GM19035 (cell line): Measurements from ENCODE around the gene LHFPL6.

ENCODE experiments used
- ATAC-seq: cut with Tn5 transposase; IDR thresholded peaks from one replicate; pipeline ENCODE4 v1.9.1; 2021; ENCODE audit not compliant: unreplicated experiment

The LHFPL6 gene

DNA sequence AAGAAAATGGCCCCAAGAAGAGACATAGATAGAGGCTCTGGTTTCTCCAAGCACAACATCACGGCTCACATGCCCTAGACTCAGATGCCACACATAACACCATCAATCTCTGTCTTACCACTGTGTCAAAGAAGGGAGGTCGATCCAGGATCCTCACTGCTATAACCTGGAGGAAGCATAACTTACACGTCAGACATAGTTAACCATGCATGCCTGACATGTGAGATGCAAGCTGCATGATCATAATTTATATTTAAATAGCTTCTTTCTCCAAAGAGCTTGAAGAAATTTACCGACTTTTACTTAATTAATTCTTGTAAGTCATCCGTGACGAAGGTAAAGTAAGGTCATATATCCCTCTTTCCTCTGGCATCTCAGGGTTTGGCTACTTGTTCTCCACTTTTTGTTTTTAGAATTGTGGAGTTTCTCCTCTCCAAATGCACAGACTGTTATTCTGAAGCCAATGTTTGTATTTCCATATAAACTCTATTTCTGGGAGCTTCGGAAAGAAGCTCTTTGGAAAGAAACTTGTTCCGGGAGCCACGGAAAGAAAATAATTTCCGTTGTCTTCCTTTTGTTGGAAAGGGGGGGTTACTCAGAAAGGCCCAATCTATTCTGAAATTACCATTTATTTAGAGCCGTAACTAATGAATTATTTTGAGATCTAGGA, 205.6 kb downstream of the LHFPL6 start:
- no peak for ATAC-seq

DNA sequence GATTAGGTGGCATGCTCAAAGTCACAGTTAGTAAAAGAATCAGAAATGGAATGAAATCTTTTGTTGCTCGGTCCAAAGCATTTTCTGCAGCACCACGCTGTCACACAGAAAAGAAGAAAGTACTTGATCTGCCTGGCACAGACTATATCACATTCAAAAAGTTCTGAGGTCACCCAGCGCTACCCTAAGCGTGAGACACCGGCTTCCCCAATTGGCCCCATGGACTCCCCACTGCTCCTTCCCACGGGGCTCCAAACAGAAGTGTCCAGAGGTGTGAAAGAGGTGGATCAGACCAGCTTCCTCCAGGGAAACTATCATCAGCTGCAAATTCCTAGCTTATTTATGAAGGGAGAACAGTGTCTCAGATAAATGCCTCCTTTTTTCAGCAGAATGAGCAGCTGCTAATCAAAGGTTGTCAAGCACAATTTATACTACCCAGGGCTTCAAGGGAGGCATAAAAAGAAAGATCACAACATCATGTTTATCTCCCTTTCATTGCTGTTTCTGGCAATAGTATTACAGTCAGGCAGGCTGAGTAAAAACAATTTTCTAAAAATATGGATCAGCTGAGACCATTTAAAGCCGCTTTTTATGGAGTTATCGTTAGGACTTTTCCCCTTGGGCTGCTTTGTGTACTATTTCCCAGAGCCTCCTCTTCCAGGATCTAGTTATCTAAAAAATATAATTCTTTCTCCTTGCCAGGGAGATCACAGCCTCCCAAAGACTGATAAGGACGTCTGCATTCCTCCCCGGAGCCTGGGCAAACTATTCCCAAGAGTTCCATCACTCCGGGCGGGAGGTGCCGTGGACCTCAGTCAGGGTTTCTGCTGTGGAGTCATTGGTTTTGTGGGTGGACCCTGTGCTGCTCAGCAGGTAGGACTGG, 208.0 kb downstream of the LHFPL6 start:
- ATAC-seq, result no peak

DNA sequence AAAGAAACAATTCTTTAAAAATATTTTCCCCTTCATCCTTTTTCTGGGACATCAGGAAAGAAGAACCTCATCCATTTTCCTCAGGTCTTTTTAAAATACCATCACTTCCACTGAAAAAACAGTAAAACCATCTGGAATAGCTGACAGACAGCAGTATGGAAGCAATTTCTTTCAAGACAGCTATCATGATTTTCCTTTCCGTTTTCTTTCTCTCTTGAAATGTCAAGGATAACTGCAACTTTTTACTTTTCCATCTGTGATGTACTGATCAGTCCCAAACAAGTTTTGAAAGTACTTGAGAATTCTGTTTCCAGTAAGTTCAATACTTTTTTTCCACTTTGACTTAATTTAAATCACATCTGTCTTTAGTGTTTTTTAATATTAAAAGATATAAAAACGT, 211.2 kb downstream of the LHFPL6 start:
- ATAC-seq, result no peak

DNA sequence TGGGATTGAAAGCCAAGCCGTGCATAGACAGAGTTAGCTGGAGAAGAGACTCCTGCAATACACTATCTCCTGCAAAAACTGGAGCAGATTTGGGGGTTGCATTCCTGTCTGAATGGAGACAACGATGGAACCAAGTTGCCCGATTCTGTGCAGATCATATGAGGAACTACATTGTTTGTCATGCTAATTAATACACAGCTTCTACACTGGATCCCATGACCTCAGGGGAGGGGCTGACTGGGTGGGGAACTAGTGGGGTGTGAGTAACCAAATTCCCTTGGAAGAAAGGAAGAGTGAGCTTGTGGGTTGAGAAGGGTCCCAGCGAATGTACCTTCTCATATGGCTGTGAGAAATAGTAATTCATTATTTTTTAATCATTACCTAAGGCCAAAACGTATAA, 214.0 kb downstream of the LHFPL6 start:
- ATAC-seq, result no peak

DNA sequence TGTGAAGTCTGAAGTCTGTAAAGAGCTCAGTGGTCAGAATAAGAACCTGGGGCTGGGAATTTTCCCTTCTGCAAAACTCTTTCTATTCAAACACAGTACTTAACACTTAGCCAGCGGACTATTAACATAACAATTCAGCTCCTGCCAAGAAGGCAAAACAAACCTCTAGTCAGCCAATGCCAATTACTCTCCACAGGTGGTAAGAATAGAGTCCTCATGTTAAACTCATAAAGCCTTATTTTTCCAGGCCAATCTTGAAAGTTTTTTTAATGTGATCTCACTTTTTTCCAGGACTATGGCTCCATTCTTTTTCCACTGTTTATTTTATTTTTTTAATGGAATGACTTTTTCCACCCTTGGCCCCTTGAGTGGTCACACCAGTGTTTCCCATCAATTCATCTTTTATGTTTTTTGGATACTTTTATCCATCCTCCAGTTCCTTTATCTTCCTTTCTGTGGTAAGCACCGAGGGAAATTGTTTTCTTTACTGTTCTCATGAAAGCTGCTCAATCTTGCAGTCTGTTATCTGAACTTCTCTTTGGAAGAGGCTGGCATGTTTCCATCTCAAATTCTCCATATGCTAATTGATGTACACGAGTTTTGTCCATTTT, 217.3 kb downstream of the LHFPL6 start:
- no peak for ATAC-seq

DNA sequence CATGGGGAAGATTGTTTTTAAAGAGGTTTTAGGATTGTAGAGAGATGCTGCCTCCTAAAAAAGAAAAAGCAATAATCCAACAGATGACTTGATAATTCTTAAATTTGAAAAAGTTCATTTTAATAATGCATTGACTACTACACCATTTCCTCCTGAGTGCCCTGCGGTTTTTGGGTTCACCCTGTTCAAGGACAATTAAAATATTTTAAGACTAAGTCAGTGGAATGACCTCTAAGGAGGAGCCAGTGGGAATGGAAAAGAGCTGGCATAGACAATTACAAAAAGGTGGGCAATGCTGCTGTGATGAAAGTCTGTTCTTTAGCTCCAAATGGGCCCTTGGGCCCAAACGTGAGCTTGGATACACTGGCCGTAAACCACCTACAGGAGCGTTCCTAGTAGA, 217.8 kb downstream of the LHFPL6 start:
- no peak for ATAC-seq

DNA sequence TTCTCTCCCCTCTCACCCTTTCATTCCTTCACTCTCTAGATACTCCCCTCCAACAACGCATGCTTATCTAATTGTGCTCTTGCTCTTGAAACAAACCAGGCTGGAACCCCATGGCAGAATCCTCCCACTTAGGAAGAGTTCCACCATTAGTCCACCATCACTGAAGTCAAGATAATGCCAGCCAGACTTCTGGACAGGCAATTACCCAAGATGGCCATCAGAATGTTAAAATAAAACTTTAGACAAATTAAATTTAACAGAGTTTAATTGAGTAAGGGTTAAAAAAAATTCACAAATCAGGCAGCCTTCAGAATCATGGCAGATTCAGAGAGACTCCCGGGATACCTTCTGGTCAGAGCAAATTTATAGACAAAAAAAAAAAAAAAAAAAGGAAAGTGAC, 221.5 kb downstream of the LHFPL6 start:
- no peak for ATAC-seq

DNA sequence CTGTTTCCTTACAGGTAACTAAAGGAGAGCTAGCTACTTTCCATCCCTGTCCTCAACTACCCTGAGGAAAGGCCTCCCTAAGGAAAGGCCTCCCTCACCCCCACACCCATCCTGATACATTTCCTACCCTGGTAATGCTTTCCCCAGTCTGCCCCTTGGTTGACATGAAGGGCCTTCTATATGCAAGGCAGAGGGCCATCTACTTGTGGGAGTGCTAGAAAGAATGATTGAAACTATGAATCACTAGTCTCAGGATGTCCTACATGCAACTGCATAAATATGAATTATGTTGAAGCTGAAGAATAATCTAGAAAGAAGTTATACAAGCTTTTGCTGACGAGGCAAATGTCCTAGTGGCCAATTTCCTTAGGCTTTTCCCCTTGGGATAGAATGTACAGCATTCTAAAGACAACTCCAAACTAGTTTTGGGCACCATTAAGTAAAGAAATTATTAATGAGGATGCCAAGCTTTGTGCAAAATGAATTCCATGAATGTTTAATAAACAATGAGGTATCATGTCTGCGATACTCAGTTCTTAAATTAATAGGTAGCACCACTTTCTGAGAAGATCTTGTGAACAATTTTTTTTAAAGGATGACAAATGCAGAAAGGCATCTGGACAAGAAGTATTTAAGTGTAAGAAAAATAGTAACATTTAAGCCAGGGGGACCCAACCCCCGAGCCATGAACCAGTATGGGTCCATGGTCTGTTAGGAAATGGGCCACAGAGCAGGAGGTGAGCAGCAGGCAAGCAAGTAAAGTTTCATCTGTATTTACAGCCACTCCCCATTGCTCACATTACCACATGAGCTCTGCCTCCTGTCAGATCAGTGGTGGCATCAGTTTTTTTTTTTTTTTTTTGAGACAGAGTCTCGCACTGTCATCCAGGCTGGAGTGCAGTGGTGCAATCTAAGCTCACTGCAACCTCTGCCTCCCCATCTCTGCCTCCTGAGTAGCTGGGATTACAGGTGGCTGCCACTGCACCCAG, 223.0 kb downstream of the LHFPL6 start:
- ATAC-seq, result no peak

DNA sequence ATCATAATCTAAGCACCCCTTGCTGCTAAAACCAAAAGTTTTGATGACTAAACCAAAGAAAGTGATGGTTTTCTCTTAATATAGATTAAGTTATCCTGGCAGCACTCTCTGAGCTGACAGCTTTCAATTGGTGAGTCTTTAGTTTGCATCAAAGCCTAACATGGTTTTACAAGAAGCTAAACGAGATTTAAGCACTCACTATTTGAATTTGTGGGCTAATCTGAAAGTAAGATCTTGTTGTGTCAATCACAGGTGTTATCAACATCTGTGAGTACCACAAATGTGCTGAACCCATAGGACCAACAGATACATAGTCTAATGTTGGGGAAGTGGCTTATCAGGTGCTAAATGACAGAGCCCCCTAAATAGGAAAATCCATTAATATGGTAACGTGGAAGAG, 223.9 kb downstream of the LHFPL6 start:
- peak; percentile 96 for ATAC-seq

DNA sequence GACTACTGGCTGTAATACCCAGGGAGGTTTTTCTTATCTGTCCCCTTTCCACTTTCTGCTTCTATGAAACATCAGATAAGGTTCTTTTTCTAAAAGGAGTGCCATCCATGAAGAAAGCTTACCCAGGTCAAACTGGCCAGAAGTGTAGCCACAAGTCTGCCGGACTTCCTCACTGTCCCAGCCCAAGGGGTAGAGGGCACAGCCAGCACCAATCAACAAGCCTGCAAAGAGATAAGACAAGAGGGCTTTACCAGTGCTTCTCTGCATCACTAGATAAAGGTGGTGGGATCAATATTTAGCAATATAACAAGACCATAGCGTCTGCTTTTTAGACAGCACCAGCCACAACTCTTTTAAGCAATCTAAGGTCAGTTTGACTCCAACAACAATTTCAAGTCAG, 224.7 kb downstream of the LHFPL6 start:
- ATAC-seq, result no peak

DNA sequence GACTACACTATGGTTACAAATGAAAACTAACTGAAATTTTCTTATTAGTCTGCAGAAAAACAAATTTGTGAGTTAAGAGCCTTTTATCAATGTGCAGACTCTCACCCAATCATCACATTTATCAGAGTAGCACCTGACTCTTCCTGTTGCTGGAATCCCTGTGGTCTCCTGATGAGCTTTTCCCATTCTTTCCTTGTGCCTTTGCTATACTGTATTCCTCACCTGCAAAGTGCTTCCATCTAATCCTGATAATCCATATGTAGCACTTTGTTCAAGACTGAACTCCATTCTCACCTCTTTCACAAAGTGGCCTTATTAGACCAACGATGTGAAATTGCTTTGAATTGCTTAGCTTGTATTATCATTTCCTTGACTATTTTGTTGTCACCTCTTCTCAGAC, 225.3 kb downstream of the LHFPL6 start:
- ATAC-seq, result no peak

DNA sequence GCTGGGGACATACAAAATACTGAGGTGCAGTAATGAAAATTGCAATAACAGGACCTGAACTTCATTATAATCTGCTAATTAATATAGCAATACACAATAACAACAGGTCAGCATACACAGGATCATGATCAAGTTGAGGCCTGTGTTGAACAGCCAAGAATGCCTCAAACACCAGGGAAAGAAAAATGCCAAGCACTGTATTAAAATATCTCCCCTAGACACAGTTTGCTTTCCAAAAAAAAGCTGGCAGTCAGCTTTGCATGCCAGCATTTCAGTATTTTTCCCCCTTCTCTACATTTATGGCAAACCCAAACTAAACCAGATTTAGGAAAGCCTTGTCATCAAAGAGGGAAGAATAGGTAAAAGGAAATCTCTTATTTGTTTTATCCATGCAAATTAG, 226.9 kb downstream of the LHFPL6 start:
- ATAC-seq, result no peak

DNA sequence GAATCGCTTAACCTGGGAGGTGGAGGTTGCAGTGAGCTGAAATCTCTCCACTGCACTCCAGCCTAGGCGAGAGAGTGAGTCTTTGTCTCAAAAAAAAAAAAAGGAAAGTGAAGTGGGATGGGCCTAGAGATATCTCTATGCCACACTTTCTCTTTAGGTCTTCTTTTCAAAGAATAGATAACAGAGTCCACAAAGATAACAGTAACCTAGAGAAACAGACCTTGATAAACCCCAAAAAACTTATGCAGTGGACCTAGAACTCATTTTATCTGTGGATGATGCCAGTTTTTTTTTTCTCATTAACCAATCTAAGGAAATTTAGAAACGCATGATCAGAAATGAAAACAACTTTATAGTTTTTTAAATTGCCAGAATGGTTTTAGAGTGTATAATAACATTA, 227.4 kb downstream of the LHFPL6 start:
- ATAC-seq, result no peak

DNA sequence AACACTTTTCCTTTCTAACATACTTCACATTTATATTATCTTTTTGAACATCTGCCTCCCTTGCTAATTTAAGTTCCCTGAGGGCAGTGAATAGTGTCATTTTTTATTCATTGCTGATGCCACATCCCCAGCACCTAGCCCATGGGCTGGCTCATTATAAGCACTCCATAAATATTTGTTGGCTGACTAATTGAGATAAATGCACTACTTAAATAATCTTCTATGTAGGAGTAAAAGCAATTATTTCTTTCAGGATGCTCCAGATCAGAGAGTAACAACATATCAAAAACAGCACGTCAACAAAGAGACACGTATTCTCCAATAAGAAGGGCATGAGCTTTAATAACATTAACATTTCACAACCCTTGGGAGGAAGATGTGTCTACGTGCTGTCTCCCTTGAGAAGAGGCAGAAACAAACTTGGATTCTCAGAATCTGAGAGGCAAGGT, 228.2 kb downstream of the LHFPL6 start:
- no peak for ATAC-seq

DNA sequence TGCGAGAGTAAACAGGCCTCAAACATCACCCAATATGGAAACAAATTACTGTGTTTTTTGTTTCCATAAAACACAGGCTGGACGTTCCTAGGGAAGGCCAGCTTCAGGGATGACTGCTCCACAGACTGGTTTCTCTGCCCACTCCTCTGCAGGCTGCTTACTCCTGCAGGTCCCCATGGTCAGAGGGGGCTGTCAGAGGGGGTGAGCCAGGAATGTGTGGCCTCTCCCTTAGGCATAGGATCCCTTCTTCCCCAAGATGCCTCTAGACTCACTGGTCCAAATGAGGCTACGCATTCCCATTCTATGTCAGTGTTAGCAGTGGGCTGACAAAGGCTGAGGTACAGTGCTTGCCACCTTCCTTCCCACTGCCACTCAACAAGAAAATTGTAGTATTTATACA, 229.8 kb downstream of the LHFPL6 start:
- ATAC-seq, result no peak

DNA sequence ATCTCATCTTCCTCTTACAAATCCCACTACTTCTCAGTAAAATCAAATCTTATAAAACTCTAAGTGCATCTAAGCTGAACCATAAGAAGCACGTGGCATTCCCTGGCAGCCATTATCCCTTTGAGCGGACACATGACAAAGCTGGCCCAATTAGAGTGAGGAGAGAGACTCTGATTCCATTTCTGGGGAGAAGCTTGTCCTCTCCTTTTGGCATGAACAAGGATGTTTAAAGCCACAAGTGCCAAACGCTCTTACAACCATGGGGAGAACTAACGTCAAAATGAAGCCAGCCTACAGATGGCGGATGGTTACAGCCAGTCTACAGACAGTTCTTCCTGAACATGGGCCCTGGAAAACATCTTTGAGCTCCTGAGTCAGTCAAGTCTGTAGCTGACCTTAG, 231.3 kb downstream of the LHFPL6 start:
- ATAC-seq, result no peak

DNA sequence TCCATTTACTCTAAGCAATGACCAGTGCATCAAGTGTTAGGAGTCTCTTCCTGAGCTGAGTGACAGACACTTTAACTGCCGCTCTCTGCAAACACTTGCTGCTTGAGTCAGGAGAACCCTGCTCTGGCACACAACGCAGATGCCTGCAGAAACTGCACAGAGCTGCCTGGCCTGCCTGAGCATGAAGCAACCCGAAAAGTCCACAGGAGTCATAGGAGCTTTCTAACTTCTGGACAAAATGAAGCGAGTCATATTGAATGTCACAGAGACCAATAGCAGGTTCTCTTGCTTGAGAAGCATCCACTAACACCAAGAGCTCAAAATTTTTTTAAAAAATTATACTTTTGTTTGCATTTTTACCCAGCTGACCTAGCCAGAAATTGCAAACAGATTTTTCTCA, 232.4 kb downstream of the LHFPL6 start:
- ATAC-seq, result no peak

DNA sequence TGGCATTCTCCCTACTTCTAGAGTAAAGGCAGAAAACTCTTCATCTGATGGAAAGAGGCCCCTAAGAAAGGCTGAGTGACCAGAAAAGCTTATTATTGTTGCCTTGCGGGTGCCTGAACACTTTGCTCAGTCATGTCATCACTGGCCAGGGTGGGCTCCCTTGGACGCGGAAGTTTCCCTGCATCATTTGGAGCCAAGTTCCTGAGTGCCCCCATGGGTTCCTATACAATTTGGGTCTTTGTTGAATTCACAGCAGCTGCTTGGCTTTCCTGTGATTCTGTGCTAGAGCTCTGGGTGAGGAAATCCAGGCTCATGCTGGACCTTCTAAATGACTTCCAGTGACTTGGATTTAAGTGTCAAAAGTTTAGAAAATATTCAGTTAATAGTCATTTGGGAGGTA, 232.9 kb downstream of the LHFPL6 start:
- ATAC-seq, result no peak

DNA sequence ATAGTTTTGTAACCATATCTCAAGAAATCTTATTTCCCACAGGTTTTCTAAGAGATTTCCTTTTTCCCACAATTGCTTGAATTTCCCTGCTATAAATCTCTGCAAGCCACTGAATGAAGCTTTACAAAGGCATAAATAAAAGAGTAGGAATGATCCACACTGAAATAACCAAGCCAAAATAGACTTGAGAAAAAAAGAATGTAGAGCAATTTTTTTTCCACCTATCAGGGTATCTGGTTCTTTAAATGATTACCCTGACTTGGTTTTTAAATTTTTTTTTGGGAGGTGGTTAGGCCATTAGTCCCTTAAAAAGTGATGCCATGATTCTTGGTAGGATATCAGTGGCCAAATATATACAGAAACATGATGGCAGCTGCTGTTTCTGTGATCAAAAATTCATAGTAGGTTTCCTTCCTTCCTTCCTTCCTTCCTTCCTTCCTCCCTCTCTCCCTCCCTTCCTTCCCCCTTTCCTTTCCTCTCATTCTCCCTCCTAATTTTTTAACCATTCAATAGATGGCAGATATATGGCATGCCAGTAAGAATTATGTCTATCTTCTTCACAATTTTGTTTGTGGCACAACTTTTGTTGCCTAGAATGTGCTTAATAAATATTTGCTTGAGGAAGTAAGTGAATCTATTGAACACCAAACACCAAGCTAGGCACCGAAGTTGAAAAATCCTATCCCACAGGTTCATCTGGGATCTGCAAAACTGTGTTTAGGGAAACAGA, 233.7 kb downstream of the LHFPL6 start:
- no peak for ATAC-seq

DNA sequence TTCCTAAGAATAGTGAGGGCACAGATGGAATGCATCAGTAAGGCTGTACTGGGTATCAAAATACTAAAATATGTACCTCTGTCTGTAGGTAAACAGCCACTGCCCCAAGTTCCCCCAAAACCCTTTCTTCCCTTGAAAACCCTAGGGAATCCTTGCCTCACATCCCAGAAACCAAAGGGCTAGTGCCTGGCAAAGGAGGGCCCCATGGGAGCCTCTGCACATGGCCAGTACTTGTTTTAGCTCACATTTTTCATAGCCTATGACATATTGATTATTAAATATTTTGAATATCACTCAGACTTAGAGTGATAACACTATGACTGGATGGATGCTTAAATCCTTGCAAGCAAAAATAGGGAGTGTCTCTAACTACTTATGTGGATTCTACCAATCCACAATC, 237.1 kb downstream of the LHFPL6 start:
- ATAC-seq, result no peak
